K562 (cell line): ENCODE results near the gene PFKFB2. TPM values are rescaled to one million over a fixed set of nuclear protein-coding genes. Genes with fewer than 3 reads are reported as not detected.
A peak's percentile ranks its signal among the peaks of the same experiment; 100 is the strongest.

ENCODE experiments used
- ARID2 ChIP-seq: fragments of 450-650 bp; IDR thresholded peaks from 2 replicates; pipeline ENCODE4 v1.6.1; 2017; ENCODE audit warnings: antibody characterized with exemption, mild to moderate bottlenecking
- CREBBP ChIP-seq: IDR thresholded peaks from one replicate; pipeline ENCODE4 v1.6.1; 2012; ENCODE audit warnings: low read depth, mild to moderate bottlenecking, control low read depth, inconsistent platforms, low read length
- CREM ChIP-seq: IDR thresholded peaks from 2 replicates; pipeline ENCODE4 v1.6.1; 2014; ENCODE audit warnings: antibody characterized with exemption, low read depth
- FUS ChIP-seq: fragments of 200-400 bp; formaldehyde crosslinking; optimal IDR thresholded peaks from 2 replicates; pipeline ENCODE3; 2017; ENCODE audit warnings: low read depth, low read length
- HDAC1 ChIP-seq, 2 experiments: fragments of 450-650 bp; IDR thresholded peaks; 2 replicates each; pipeline ENCODE4 v1.6.1; 2016 to 2017; ENCODE audit warnings: inconsistent platforms in 1 of 2, mild to moderate bottlenecking in 1 of 2, moderate library complexity in 1 of 2
- LCOR ChIP-seq: sonication (generic); formaldehyde crosslinking; IDR thresholded peaks from 2 replicates; pipeline ENCODE4 v1.8.0; 2022; ENCODE audit warnings: mild to moderate bottlenecking, missing genetic modification reagents
- MAZ ChIP-seq, 2 experiments: fragments of 450-650 bp in 1 of 2; sonication (generic) in 1 of 2; formaldehyde crosslinking; IDR thresholded peaks in 1 of 2; conservative IDR thresholded peaks in 1 of 2; 2 replicates each; pipeline versions ENCODE4 v1.4.0 to v1.5.0; 2020; ENCODE audit warnings: mild to moderate bottlenecking in 1 of 2, missing genetic modification reagents in 1 of 2
- MCM3 ChIP-seq: fragments of 450-650 bp; IDR thresholded peaks from 2 replicates; pipeline ENCODE4 v1.6.1; 2016
- NBN ChIP-seq: fragments of 450-650 bp; IDR thresholded peaks from 2 replicates; pipeline ENCODE4 v1.6.1; 2016; ENCODE audit warnings: low read depth, mild to moderate bottlenecking
- NCOA6 ChIP-seq: fragments of 450-650 bp; IDR thresholded peaks from 2 replicates; pipeline ENCODE4 v1.6.1; 2017; ENCODE audit warnings: mild to moderate bottlenecking
- NFIC ChIP-seq: fragments of 450-650 bp; IDR thresholded peaks from 2 replicates; pipeline ENCODE4 v1.6.1; 2017; ENCODE audit warnings: mild to moderate bottlenecking, inconsistent platforms
- PHF21A ChIP-seq: fragments of 450-650 bp; IDR thresholded peaks from 2 replicates; pipeline ENCODE4 v1.6.1; 2017; ENCODE audit warnings: low read depth, borderline replicate concordance
- SOX6 ChIP-seq: fragments of 450-650 bp; IDR thresholded peaks from 2 replicates; pipeline ENCODE4 v1.6.1; 2014; ENCODE audit warnings: mild to moderate bottlenecking
- SRF ChIP-seq, 2 experiments: fragments of 250-450, 450-650 bp in 1 of 2; sonication (Bioruptor Pico) in 1 of 2; sonication (generic) in 1 of 2; formaldehyde crosslinking; IDR thresholded peaks; 2 replicates each; pipeline versions ENCODE4 v1.5.0 to v1.5.1; 2020 to 2022; ENCODE audit warnings: mild to moderate bottlenecking in 1 of 2, missing genetic modification reagents in 1 of 2
- TBP ChIP-seq: optimal IDR thresholded peaks from 2 replicates; pipeline ENCODE3; 2011; ENCODE audit warnings: low read depth, low read length, improper control_type of control experiment
- ZBTB33 ChIP-seq: sonication (generic); formaldehyde crosslinking; IDR thresholded peaks from 2 replicates; pipeline ENCODE4 v1.8.1; 2023; ENCODE audit warnings: mild to moderate bottlenecking, missing genetic modification reagents
- ZC3H8 ChIP-seq: fragments of 450-650 bp; IDR thresholded peaks from 2 replicates; pipeline ENCODE4 v1.6.1; 2017
- ZNF589 ChIP-seq: fragments of 200-800 bp; sonication (Bioruptor generic); IDR thresholded peaks from 2 replicates; pipeline ENCODE4 v1.6.1; 2016; ENCODE audit warnings: low read depth, missing genetic modification characterization, missing compliant biosample characterization
- ZNF77 ChIP-seq: fragments of 250-450 bp; sonication (Bioruptor Pico); IDR thresholded peaks from 2 replicates; pipeline ENCODE4 v1.5.0; 2020
- polyA plus RNA-seq, 8 experiments: library from polyadenylated mRNA; depleted of rRNA in 4 of 8; stranded (reverse) in 5 of 8; unstranded in 3 of 8; fragments of >200 nt; fragmentation: Nextera tagmentation in 2 of 8; fragmentation: Illumina TruSeq in 1 of 8; extraction: Ambion mirVana in 2 of 8; extraction: Trizol in 1 of 8; gene quantifications; 2 replicates each; pipeline versions ENCODE4 v1.2.1 to v1.2.3, GENCODE V29; 2011 to 2014; ENCODE audit warnings: inconsistent platforms in 1 of 8, missing spikeins in 1 of 8
- total RNA-seq, 7 experiments: library from RNA; depleted of rRNA in 6 of 7; stranded (reverse); fragments of >200 nt in 6 of 7; fragmentation: Illumina TruSeq in 2 of 7; extraction: Trizol in 2 of 7; gene quantifications; 2 replicates each; pipeline versions ENCODE4 v1.2.1 to v1.2.3, GENCODE V29; 2011 to 2021; ENCODE audit warnings: low replicate concordance in 1 of 7
- TF ChIP-seq, protein P1 (sequence below): IDR thresholded peaks from 2 replicates; pipeline ENCODE4 v1.6.1; 2014; ENCODE audit warnings: antibody characterized with exemption
- TF ChIP-seq, protein P2 (sequence below): IDR thresholded peaks from 2 replicates; pipeline ENCODE4 v1.6.1; 2011; ENCODE audit not compliant: insufficient read length; ENCODE audit errors: extremely low read depth
- TF ChIP-seq, protein P3 (sequence below), 2 experiments: fragments of 150-350 bp in 1 of 2; IDR thresholded peaks; 2 replicates each; pipeline ENCODE4 v1.6.1; 2012 to 2016; ENCODE audit warnings: low read depth in 2 of 2, low read length in 2 of 2, mild to moderate bottlenecking in 1 of 2, moderate library complexity in 1 of 2

PFKFB2 gene
- total and polyA plus RNA-seq, 9 of the 15 experiments (the other 6 are each of a cell fraction or from before 2014, with no cell fraction given), result 6.9 to 26.0 (median 16.4) TPM

GRCh38 chr1:207032528-207033017, 20.5 kb upstream of the PFKFB2 start, which contains the start of gene C1orf116 (continued):
- no peak for TF ChIP-seq FUS
- TF ChIP-seq MAZ (CRISPR knock-in tag; conservative IDR thresholded peaks at IDR 0.05 in 1 of 2, IDR thresholded peaks at IDR 0.05 in 1 of 2), result peak; percentile 58 to 86
- TF ChIP-seq NBN, result peak; percentile 55; the same call in 1 of the 2 replicates
- no peak for TF ChIP-seq ZC3H8
- no peak for TF ChIP-seq ZNF589
- TF ChIP-seq SRF (CRISPR knock-in tag; IDR thresholded peaks at IDR 0.05), result peak in 1 of 2 experiments; percentile 81; a peak in 1 of 4 replicates
- TF ChIP-seq ARID2, result no peak
- TF ChIP-seq, protein P1, sequence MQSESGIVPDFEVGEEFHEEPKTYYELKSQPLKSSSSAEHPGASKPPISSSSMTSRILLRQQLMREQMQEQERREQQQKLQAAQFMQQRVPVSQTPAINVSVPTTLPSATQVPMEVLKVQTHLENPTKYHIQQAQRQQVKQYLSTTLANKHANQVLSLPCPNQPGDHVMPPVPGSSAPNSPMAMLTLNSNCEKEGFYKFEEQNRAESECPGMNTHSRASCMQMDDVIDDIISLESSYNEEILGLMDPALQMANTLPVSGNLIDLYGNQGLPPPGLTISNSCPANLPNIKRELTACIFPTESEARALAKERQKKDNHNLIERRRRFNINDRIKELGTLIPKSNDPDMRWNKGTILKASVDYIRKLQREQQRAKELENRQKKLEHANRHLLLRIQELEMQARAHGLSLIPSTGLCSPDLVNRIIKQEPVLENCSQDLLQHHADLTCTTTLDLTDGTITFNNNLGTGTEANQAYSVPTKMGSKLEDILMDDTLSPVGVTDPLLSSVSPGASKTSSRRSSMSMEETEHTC, result no peak
- TF ChIP-seq SOX6, result peak; percentile 38; the same call in 1 of the 2 replicates
- TF ChIP-seq LCOR, result 0 out of 2 replicates have a peak, but pooled peaks have one; percentile 35
- no peak for TF ChIP-seq NFIC
- no peak for TF ChIP-seq CREBBP
- TF ChIP-seq, protein P2, sequence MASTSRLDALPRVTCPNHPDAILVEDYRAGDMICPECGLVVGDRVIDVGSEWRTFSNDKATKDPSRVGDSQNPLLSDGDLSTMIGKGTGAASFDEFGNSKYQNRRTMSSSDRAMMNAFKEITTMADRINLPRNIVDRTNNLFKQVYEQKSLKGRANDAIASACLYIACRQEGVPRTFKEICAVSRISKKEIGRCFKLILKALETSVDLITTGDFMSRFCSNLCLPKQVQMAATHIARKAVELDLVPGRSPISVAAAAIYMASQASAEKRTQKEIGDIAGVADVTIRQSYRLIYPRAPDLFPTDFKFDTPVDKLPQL, result no peak
- no peak for TF ChIP-seq ZBTB33 (CRISPR knock-in tag)
- no peak for TF ChIP-seq ZNF77 (CRISPR knock-in tag)
- TF ChIP-seq HDAC1 (IDR thresholded peaks at IDR 0.05), result peak in 1 of 2 experiments; percentile 70; a peak in 2 of 4 replicates
- TF ChIP-seq PHF21A, result 0 out of 2 replicates have a peak, but pooled peaks have one; percentile 46
- TF ChIP-seq MCM3, result no peak
- no peak for TF ChIP-seq NCOA6
- no peak for TF ChIP-seq TBP
- TF ChIP-seq, protein P3, sequence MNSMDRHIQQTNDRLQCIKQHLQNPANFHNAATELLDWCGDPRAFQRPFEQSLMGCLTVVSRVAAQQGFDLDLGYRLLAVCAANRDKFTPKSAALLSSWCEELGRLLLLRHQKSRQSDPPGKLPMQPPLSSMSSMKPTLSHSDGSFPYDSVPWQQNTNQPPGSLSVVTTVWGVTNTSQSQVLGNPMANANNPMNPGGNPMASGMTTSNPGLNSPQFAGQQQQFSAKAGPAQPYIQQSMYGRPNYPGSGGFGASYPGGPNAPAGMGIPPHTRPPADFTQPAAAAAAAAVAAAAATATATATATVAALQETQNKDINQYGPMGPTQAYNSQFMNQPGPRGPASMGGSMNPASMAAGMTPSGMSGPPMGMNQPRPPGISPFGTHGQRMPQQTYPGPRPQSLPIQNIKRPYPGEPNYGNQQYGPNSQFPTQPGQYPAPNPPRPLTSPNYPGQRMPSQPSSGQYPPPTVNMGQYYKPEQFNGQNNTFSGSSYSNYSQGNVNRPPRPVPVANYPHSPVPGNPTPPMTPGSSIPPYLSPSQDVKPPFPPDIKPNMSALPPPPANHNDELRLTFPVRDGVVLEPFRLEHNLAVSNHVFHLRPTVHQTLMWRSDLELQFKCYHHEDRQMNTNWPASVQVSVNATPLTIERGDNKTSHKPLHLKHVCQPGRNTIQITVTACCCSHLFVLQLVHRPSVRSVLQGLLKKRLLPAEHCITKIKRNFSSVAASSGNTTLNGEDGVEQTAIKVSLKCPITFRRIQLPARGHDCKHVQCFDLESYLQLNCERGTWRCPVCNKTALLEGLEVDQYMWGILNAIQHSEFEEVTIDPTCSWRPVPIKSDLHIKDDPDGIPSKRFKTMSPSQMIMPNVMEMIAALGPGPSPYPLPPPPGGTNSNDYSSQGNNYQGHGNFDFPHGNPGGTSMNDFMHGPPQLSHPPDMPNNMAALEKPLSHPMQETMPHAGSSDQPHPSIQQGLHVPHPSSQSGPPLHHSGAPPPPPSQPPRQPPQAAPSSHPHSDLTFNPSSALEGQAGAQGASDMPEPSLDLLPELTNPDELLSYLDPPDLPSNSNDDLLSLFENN (IDR thresholded peaks at IDR 0.05; ENCODE audit: low read depth in 2 of 2, low read length in 2 of 2), result no peak
- no peak for TF ChIP-seq CREM
